Neural crest cell (in vitro differentiated cells): Measurements from ENCODE around the gene SCUBE1. TPM values are rescaled to one million over a fixed set of nuclear protein-coding genes. Genes with fewer than 3 reads are reported as not detected.

Experiments used
- DNase-seq: peaks from one replicate; pipeline ENCODE4 v3.0.0; 2021; ENCODE audit warnings: low read depth, mixed read lengths, low spot score
- H3K27ac Mint-ChIP-seq: one replicate; pipeline ENCODE4 v1.8.0; 2021; ENCODE audit warnings: mild to moderate bottlenecking, mixed read lengths; ENCODE audit not compliant: unreplicated experiment
- H3K27me3 Mint-ChIP-seq: 2 replicates; pipeline ENCODE4 v1.8.0; 2021; ENCODE audit warnings: low read depth, mild to moderate bottlenecking, mixed read lengths
- H3K36me3 Mint-ChIP-seq: 2 replicates; pipeline ENCODE4 v1.8.0; 2021; ENCODE audit warnings: low read depth, mild to moderate bottlenecking, mixed read lengths
- H3K4me1 Mint-ChIP-seq: 2 replicates; pipeline ENCODE4 v1.8.0; 2021; ENCODE audit warnings: mixed read lengths
- H3K4me3 Mint-ChIP-seq: one replicate; pipeline ENCODE4 v1.8.0; 2021; ENCODE audit warnings: mild to moderate bottlenecking, mixed read lengths
- H3K9me3 Mint-ChIP-seq: 2 replicates; pipeline ENCODE4 v1.8.0; 2021; ENCODE audit warnings: mixed read lengths
- total RNA-seq: library from RNA; stranded (reverse); gene quantifications from 2 replicates; pipeline ENCODE4 v1.2.1, GENCODE V29; 2021
- TF ChIP-seq, protein P1 (sequence below): fragments of 200-600 bp; sonication (generic); conservative IDR thresholded peaks from 2 replicates; pipeline ENCODE4 v1.5.0; 2021; ENCODE audit warnings: antibody characterized with exemption, mild to moderate bottlenecking

The SCUBE1 gene
- total RNA-seq, 1 donor from 2014 or later: 12.1 TPM

- DNase-seq: no peak
- H3K4me1 Mint-ChIP-seq: peaks cover 8% of the 10 kb centered on the region
- H3K27ac Mint-ChIP-seq: no peak overlapping the region
- H3K9me3 Mint-ChIP-seq: no peaks in the 10 kb centered on the region
- H3K27me3 Mint-ChIP-seq: no peaks in the 10 kb centered on the region
- TF ChIP-seq, protein P1, sequence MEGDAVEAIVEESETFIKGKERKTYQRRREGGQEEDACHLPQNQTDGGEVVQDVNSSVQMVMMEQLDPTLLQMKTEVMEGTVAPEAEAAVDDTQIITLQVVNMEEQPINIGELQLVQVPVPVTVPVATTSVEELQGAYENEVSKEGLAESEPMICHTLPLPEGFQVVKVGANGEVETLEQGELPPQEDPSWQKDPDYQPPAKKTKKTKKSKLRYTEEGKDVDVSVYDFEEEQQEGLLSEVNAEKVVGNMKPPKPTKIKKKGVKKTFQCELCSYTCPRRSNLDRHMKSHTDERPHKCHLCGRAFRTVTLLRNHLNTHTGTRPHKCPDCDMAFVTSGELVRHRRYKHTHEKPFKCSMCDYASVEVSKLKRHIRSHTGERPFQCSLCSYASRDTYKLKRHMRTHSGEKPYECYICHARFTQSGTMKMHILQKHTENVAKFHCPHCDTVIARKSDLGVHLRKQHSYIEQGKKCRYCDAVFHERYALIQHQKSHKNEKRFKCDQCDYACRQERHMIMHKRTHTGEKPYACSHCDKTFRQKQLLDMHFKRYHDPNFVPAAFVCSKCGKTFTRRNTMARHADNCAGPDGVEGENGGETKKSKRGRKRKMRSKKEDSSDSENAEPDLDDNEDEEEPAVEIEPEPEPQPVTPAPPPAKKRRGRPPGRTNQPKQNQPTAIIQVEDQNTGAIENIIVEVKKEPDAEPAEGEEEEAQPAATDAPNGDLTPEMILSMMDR: no peak
- H3K36me3 Mint-ChIP-seq: no peaks in the 10 kb centered on the region
- no peak overlapping the region for H3K4me3 Mint-ChIP-seq
Observed at GRCh38 chr22:43167001-43167589, 176.1 kb downstream of the SCUBE1 start.

DNA sequence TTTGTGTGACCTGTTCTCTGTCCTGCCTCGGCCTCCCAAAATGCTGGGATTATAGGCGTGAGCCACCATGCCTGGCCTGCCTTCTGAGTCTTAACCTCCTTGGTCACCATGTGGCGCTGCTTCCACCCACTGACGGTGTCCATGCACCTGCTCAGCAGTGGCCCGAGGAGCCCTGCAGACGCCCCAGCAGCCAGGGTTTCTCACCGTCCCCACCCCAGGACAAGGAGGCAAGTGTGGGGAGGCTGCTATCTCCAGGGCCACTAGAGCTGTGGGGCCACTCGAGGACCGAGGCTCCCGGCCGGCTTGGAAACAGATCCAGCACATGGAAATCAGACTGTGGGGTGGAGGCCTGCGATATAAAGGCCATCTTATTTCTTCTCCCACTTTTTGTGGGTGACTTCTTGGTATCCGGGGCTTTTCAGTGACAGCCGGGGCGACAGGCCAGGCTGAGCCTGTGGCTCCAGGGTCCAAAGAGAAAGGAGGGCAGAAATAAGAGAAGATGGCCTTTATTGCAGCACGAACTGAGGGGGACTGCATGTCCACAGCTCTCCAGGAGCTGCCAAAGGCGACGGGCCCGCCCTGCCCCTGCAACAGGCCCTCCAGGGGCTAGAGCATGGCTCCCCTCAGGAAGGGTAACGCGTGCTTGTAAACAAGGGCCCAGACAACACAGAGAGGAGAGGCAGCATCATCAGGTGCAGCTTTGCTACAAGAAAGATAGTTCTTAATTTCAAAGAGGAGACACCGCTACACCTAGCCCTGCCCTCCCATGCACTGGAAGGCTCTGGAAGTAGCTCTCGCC, 176.8 kb downstream of the SCUBE1 start:
- Mint-ChIP-seq H3K4me3 (no peak overlapping the region), H3K4me1 (peaks cover 8% of the 10 kb centered on the region), H3K27ac (no peak overlapping the region), H3K36me3 (no peaks in the 10 kb centered on the region), H3K9me3 (no peaks in the 10 kb centered on the region), H3K27me3 (no peaks in the 10 kb centered on the region)
- no peak for DNase-seq
- TF ChIP-seq, protein P1: no peak

DNA sequence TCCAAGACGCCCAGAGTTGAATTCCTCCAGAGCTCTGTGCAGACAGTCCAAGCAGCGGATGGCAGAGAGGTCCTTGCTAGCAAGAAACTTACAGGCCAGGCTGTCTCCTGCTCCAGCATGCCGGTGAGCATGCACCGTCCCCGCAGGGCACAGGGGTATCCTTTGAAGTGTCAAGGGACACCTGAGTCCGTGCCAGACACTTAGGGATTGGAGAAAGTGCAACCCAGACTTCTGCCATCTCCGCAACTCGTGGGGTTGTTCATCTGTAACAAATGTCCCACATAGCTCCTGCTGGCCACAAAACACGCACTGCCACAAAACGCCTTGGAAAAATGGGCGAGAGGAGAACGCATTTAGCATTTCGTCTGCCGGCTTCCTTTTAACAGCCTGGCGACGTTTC, 178.5 kb downstream of the SCUBE1 start:
- no peak for DNase-seq
- Mint-ChIP-seq H3K27ac (no peak overlapping the region), H3K27me3 (no peaks in the 10 kb centered on the region), H3K4me1 (peaks cover 8% of the 10 kb centered on the region), H3K36me3 (no peaks in the 10 kb centered on the region), H3K9me3 (no peaks in the 10 kb centered on the region), H3K4me3 (no peak overlapping the region)
- TF ChIP-seq, protein P1: no peak

DNA sequence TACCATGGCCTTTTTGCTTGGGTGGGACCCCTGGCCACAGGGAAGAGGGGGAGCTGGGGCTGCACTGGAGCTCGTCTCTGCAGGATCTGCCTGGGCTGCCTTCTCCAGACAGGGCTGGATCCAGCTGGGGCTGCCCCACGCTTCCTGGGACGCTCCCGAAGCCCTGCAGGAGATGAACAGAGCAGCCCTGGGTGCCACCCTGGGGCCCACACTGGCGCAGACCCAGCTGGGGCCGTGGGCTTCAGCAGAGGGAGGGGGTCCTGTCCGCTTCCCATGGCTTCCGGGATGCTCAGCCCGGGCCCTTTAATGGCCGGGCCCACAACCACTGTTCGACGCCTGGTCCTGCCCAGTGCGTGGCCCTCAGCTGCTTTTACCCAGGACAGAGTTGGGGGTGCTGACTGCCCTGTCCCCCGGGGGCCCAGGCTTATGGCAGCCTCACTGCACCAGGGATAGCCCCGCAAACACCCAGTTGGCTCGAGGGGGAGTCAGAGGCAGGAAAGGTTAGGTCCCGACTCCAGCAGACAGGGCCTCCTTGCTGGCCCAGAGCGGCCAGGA, 179.9 kb downstream of the SCUBE1 start:
- Mint-ChIP-seq H3K4me3 (no peak overlapping the region), H3K27me3 (no peaks in the 10 kb centered on the region), H3K27ac (no peak overlapping the region), H3K9me3 (no peaks in the 10 kb centered on the region), H3K36me3 (no peaks in the 10 kb centered on the region), H3K4me1 (peaks cover 11% of the 10 kb centered on the region)
- no peak for DNase-seq
- TF ChIP-seq, protein P1: no peak

GRCh38 chr22:43162412-43163150, 180.6 kb downstream of the SCUBE1 start:
- Mint-ChIP-seq H3K27ac (no peak overlapping the region), H3K36me3 (no peaks in the 10 kb centered on the region), H3K9me3 (no peaks in the 10 kb centered on the region), H3K27me3 (no peaks in the 10 kb centered on the region), H3K4me1 (peaks cover 17% of the 10 kb centered on the region), H3K4me3 (no peak overlapping the region)
- TF ChIP-seq, protein P1: no peak
- no peak for DNase-seq
